ENCODE data around the gene MAPKAPK2. TPM values are rescaled to one million over a fixed set of nuclear protein-coding genes. Genes with fewer than 3 reads are reported as not detected.

Gene MAPKAPK2
- total RNA-seq, 1 experiment from 2014 or later = 96.2 TPM

DNA sequence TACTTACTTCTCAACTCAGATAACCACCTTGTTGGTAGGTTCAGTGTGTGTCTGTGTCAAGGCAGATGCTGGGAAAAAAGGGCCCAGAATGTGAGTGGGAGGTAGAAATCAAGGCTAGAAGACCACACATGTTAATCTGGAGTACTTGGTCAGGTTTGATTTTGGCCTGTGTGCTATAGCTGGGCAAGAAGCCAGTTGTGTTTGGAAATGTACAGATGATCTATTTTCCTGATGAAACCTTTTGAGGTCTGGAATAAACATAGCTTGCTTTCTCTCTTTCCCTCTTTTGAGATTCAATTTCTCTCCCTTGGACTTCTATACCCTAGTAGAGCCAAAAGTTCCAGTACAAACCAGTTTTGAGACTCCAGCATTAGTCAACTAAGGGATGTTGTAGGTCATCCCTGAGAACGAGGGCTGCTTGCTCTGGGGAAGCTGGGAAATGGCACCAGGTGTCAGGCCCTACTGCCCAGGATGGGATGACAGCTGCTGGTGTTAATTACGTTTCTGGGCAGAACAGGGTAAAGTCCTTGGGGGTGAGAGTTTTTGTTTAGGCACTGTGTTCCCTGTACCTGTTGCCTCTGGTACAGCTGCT, 15.8 kb downstream of the MAPKAPK2 start:
- no TSS peak for BruUV-seq (replicated peaks)
- no peak for DNase-seq
- Mint-ChIP-seq H3K4me3 (ENCODE audit: low read depth, unreplicated experiment) (no peak overlapping the region), H3K27me3 (ENCODE audit: unreplicated experiment) (no peaks in the 10 kb centered on the region), H3K27ac (ENCODE audit: unreplicated experiment) (no peak overlapping the region), H3K9me3 (ENCODE audit: low read depth, unreplicated experiment) (no peaks in the 10 kb centered on the region), H3K36me3 (ENCODE audit: insufficient read depth, unreplicated experiment) (peaks cover 4% of the 10 kb centered on the region), H3K4me1 (ENCODE audit: low read depth, unreplicated experiment) (peaks cover 64% of the 10 kb centered on the region)
- TF ChIP-seq, protein P1, sequence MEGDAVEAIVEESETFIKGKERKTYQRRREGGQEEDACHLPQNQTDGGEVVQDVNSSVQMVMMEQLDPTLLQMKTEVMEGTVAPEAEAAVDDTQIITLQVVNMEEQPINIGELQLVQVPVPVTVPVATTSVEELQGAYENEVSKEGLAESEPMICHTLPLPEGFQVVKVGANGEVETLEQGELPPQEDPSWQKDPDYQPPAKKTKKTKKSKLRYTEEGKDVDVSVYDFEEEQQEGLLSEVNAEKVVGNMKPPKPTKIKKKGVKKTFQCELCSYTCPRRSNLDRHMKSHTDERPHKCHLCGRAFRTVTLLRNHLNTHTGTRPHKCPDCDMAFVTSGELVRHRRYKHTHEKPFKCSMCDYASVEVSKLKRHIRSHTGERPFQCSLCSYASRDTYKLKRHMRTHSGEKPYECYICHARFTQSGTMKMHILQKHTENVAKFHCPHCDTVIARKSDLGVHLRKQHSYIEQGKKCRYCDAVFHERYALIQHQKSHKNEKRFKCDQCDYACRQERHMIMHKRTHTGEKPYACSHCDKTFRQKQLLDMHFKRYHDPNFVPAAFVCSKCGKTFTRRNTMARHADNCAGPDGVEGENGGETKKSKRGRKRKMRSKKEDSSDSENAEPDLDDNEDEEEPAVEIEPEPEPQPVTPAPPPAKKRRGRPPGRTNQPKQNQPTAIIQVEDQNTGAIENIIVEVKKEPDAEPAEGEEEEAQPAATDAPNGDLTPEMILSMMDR (IDR thresholded peaks at IDR 0.05; ENCODE audit: unreplicated experiment) = no peak
- intact Hi-C loops (cut with micrococcal nuclease; ENCODE audit: unreplicated experiment) = no loop called here
- CTCF ChIA-PET = interaction anchor here (1.1 to 1.6 kb wide), 2 partner anchors 9 to 14 kb away, joined by 5 to 6 read pairs; no protein-coding TSS in a partner anchor

DNA sequence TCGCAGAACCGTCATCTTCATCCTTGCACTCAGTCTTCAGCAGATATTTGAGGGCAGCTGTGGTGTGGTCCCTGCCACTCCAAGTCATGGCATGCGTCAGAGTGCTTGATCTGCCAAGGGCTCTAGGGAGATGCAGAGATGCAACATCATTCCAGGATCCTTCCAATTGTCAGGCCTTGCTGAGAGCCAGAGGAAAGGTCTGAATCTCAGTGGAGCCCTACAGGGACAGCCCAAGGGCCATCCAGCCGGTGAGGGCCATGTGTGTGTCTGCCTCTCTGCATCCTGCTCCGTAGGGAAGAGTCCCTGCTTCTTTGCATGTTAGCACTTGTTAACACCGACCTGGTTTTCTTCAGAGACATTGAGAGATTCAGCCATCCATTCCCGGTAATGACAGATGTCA, 17.6 kb downstream of the MAPKAPK2 start:
- Mint-ChIP-seq H3K4me1 (ENCODE audit: low read depth, unreplicated experiment) (peaks cover 57% of the 10 kb centered on the region), H3K36me3 (ENCODE audit: insufficient read depth, unreplicated experiment) (peaks cover 4% of the 10 kb centered on the region), H3K4me3 (ENCODE audit: low read depth, unreplicated experiment) (no peak overlapping the region), H3K27ac (ENCODE audit: unreplicated experiment) (no peak overlapping the region), H3K27me3 (ENCODE audit: unreplicated experiment) (no peaks in the 10 kb centered on the region), H3K9me3 (ENCODE audit: low read depth, unreplicated experiment) (no peaks in the 10 kb centered on the region)
- intact Hi-C loops (cut with micrococcal nuclease; ENCODE audit: unreplicated experiment) = no loop called here
- no peak for DNase-seq
- CTCF ChIA-PET = interaction anchor here (0.5 to 0.7 kb wide), 2 partner anchors 155 to 1541 kb away, joined by 3 to 4 read pairs; no protein-coding TSS in a partner anchor
- BruUV-seq (replicated peaks) = no TSS peak
- TF ChIP-seq, protein P1 (IDR thresholded peaks at IDR 0.05; ENCODE audit: unreplicated experiment) = no peak

DNA sequence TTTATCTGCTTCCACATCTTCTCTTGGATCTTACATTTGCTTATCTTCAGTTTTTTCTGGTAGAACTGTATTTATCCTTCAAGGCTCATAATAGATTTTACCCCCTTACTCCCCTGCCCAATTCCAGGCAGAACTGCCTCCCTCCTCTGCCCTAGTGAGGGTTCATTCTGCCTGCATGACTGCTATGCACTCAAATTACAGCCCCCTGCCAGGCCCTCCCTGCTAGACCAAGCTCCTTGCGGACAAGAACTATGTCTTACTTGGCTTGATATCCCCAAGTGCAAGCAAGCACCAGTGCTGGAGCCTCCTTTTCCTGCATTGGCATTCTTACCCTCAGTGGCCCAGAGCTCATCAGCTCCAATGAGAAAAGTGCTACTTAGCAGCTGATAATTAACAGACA, 18.1 kb downstream of the MAPKAPK2 start:
- H3K4me1 Mint-ChIP-seq (ENCODE audit: low read depth, unreplicated experiment) = peaks cover 62% of the 10 kb centered on the region
- H3K36me3 Mint-ChIP-seq (ENCODE audit: insufficient read depth, unreplicated experiment) = peaks cover 4% of the 10 kb centered on the region
- no peaks in the 10 kb centered on the region for H3K27me3 Mint-ChIP-seq (ENCODE audit: unreplicated experiment)
- no TSS peak for BruUV-seq (replicated peaks)
- intact Hi-C loops (cut with micrococcal nuclease; ENCODE audit: unreplicated experiment) = no loop called here
- no peak overlapping the region for H3K27ac Mint-ChIP-seq (ENCODE audit: unreplicated experiment)
- H3K9me3 Mint-ChIP-seq (ENCODE audit: low read depth, unreplicated experiment) = no peaks in the 10 kb centered on the region
- H3K4me3 Mint-ChIP-seq (ENCODE audit: low read depth, unreplicated experiment) = no peak overlapping the region
- DNase-seq = no peak
- CTCF ChIA-PET = no interaction called here
- TF ChIP-seq, protein P1 (IDR thresholded peaks at IDR 0.05; ENCODE audit: unreplicated experiment) = no peak

GRCh38 chr1:206703661-206704060, 19.0 kb downstream of the MAPKAPK2 start:
- peaks cover 4% of the 10 kb centered on the region for H3K36me3 Mint-ChIP-seq (ENCODE audit: insufficient read depth, unreplicated experiment)
- TF ChIP-seq, protein P1 (IDR thresholded peaks at IDR 0.05; ENCODE audit: unreplicated experiment) = no peak
- CTCF ChIA-PET = interaction anchor here (0.6 kb wide), 1 partner anchor 96 kb away, joined by 3 read pairs; no protein-coding TSS in a partner anchor
- intact Hi-C loops (cut with micrococcal nuclease; ENCODE audit: unreplicated experiment) = no loop called here
- no peak overlapping the region for H3K27ac Mint-ChIP-seq (ENCODE audit: unreplicated experiment)
- H3K4me3 Mint-ChIP-seq (ENCODE audit: low read depth, unreplicated experiment) = no peak overlapping the region
- peaks cover 71% of the 10 kb centered on the region for H3K4me1 Mint-ChIP-seq (ENCODE audit: low read depth, unreplicated experiment)
- no peaks in the 10 kb centered on the region for H3K27me3 Mint-ChIP-seq (ENCODE audit: unreplicated experiment)
- no peak for DNase-seq
- no TSS peak for BruUV-seq (replicated peaks)
- no peaks in the 10 kb centered on the region for H3K9me3 Mint-ChIP-seq (ENCODE audit: low read depth, unreplicated experiment)

Measured in Calu3 (cell line).